HG03108 (cell line): Measurements from ENCODE around the gene CRCP.
"Not testable (repeated sequence)": the region's sequence is repeated elsewhere in the genome, so short reads cannot be mapped to it uniquely, and the experiment has no call there.

Source experiments
- ATAC-seq: cut with Tn5 transposase; IDR thresholded peaks from one replicate; pipeline ENCODE4 v1.9.1; 2021; ENCODE audit warnings: moderate library complexity; ENCODE audit not compliant: unreplicated experiment

CRCP gene

DNA sequence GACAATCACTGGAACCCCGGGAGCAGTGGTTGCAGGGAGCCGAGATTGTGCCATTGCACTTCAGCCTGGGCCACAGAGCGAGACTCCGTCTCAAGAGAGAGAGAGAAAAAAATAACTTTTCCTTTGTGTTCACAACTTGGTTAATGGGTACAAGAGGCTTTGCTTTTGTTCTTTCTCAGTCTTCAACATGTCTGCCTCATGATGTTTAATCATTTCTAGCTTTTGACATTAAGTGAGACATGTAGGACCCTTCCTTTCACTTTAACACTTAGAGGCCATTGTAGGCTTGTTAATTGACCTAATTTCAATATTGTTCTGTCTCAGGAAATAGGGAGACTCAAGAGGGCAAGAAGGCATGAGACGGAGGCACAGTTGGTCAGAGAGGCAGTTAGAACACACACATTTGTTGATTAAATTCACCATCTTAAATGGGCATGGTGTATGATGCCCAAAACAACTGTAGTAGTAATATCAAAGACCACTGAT, 9.3 kb upstream of the CRCP start:
- no peak for ATAC-seq

DNA sequence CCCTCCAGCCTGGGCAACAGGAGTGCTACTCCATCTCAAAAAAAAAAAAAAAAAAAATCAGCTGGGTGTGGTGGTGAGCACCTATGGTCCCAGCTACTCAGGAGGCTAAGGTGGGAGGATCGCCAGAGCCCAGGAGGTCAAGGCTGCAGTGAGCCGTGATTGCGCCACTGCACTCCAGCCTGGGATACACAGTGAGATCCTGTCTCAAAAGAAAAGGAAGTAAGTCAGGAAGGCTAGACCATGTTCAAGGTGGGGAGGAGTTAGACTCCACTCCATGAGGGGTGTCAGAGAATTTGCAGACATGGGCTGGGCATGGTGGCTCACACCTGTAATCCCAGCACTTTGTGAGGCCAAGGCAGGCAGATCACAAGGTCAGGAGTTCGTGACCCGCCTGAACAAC, 6.2 kb upstream of the CRCP start:
- not testable (repeated sequence) for ATAC-seq

DNA sequence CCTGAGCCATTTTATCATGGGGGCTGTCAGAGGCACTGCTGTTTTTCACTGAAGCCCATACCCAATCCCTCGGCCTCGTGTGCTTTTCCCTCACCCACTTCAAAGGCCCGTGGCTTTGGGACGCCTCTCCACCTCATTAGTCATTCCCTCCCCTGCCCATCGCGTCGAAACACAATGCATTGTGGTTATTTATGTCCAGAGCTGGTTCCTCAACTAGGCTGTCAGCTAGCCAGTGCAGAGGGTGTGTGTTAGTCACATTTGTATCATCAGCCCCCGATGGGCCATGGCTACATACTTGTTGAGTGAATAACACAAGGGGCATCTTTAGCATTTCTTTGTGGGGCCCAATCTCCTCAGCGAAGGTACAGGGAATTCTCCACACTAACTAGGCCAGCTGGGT, 3.8 kb upstream of the CRCP start:
- no peak for ATAC-seq

DNA sequence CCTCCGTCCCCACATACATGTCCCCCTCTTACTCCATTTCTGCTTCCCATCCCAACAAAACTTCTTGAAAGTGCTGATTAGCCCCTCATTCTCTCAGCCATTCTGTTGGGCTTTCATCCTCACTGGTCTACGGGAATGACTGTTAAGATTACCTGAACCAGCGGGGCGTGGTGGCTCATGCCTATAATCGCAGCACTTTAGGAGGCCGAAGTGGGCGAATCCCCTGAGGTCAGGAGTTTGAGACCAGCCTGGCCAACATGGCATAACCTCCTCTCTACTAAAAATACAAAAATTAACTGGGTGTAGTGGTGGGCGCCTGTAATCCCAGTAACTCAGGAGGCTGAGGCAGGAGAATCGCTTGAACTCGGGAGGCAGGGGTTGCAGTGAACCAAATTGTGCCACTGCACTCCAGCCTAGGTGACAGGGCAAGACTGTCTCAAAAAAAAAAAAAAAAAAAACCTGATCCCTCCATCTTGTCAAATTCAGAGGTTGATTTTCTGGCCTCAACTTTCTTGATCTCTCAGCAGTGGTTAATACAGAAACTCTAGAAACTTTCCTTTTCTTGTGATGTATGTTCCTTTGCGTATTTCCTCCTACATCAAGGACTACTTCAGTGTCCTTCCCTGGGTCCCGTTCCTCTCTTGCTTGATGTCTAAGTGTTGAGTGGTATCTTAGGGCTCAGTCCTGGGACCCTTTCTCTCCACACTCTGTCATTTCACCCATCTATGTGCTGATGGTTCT, 2.2 kb downstream of the CRCP start:
- not testable (repeated sequence) for ATAC-seq

DNA sequence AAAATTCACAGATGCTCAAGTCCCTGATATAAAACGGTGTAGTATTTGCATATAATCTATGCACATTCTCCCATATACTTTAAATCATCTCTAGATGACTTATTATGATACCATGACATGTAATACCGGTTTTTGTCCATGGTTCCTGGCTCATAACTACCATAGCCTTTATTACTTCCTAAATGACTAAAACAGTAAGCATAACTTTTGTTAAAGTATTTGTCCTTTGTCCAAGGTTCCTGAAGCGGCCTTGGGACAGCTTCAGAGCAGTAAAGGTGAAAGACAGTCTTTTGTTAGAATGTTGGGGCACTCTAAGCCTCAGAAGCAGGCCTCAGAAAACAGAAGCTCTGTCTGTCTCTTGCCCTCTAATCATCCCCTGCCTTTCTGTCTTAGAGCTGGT, 4.0 kb downstream of the CRCP start:
- no peak for ATAC-seq

DNA sequence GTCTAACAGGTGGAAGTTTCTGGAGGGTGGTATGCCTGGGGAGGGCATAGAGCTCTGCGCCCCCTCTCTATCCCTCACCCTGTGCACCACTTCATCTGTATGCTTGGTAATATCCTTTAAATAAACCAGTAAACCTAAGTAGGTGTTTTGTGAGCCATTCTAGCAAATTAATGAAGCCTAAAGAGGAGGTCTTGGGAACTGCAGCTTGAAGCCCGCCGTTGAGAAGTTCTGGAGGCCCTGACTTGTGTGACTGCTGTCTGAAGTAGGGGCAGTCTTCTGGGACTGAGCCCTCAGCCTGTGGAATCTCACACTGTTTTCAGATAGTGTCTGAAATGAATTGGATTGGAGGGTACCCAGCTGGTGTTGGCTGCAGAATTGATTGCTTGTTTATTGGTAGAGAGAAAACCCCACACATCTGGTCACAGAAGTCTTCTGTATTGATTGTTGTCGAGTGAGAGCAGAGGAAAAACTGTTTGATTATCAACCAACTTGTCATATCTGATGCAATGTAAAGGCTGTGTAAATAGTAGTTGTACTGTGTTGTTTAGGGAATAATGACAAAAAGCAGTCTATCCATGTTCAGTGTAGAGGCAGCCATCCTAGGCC, 4.7 kb downstream of the CRCP start:
- no peak for ATAC-seq

DNA sequence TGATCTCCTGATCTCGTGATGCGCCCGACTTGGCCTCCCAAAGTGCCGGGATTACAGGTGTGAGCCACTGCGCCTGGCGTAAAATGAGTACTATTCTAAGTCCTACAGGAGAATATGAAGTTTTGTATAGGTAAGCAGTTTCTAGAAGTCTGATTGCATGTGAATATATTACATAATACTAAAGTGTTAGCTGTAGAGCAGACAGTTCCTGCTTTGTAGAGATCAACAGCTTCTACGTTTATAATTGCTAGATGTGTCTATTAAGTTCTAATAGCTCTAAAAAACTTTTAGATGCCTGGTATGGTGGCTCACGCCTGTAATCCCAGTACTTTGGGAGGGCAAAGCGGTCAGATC, 8.5 kb downstream of the CRCP start:
- ATAC-seq = no peak

DNA sequence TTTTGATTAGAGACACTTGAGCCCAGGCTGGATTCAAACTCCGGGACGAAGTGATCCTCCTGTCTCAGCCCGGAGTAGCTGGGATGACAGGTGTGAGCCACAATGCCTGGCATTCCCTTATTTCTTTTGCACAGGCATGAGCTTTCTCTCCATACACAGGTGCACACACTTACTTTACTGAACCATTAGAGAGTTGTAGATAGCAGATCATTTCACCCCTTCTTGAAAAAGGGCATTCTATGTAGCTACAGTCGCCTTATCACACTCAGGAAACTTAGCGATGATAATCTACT, 9.9 kb downstream of the CRCP start:
- not testable (repeated sequence) for ATAC-seq

DNA sequence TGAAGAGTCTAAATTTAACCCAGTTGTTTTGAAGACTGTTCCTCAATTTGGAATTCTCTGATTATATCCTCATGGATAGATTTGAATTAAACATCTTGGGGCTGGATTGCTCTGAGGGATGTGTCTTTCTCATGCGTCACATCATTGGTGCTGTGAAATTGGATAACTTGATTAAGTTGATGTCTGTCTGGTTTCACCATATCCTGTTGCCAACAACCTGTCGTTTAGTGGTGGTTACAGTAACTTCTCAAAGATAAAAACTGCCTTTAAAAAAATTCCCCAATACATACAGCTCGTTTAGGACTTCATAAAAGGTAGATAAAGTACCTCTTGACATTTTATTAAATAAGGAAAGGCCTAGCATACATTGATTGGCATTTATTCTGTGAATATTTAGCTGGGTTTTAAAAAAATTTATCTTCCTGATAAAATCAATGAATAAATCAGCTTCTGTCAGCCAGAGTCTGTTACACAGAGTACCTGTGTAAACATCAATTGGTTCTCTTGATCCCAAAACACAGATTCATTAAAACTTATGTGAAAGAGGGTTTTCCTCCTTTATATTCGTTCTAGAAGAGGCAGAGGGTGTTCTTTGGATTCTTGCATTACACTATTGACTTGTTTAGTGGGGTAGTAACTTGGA, 10.5 kb downstream of the CRCP start:
- no peak for ATAC-seq

DNA sequence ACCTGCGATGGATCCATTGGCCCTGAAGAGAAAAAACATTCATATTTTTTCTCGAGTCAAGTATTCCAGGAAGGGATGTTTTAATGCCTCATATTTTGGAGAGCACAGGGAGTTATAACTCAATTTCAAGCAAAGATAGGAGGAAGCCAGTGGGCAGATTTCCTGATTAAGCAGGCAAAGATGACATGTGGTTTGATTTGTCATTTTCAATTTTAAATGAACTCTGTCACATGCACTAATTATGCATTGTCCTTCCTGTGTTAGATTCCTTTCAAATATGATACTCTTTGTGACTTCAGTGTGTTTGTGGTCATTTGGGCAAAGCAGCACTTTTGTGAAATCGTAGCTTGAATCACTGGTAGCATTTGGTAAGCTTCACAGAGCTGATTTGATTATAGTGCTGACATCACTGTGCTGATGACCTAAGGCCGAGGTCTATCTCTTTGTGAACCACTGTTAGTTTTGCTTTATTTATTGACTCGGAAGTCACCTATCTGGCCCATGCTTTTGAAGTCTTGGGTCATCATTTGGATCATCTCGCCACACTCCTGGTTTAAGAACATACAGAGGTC, 11.2 kb downstream of the CRCP start:
- not testable (repeated sequence) for ATAC-seq

DNA sequence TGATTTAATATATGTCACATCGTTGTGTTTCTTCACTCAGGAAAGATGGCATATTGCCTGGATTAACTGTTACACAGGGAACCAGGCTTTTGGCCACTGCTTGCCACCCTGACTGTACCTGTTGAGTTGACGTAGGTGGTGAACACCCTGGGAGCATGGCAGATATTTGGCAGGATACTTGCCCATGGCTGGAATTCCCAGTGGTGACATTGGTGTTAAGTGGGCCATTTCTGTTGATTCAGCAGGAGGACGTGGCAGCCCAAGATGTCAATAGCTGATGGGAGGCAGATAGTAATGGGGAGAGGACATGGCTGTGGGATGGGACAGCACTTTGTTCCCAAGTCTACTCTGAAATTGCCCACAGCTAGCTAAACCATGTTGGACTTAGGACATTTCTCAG, 12.5 kb downstream of the CRCP start:
- ATAC-seq = not testable (repeated sequence)

DNA sequence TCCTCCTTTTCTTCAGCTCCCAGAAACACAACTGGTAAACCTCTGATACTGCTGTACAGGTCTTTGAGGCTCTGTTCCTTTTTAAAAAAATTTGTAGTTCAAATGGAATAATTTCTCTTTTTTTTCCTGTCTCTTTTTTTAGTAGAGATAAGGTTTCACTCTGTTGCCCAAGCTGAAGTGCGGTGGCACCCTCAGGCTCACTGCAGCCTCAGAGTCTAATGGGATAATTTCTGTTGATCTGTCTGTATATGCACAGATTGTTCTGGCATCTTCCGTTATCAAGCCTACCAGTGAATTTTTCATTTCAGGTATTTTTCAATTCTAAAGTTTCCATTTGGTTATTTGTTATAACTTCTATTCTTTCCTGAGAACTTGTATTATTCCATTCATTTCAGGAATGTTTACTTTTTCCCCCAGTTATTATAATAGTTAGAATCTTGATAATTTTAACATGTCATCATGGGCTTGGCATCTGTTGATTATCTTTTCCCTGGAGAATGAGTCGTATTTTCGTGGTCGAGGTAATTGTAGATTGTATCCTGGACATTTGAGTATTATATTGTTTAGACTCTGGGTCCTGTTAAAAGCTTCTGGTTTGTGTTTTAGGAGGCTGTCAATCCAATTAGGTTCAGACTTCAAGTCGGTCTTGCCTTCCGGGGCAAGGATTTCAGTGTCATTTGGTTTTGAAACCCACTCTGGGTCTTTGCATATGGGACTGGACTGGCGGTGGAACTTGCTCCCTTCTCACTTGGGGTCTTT, 24.5 kb downstream of the CRCP start:
- no peak for ATAC-seq

DNA sequence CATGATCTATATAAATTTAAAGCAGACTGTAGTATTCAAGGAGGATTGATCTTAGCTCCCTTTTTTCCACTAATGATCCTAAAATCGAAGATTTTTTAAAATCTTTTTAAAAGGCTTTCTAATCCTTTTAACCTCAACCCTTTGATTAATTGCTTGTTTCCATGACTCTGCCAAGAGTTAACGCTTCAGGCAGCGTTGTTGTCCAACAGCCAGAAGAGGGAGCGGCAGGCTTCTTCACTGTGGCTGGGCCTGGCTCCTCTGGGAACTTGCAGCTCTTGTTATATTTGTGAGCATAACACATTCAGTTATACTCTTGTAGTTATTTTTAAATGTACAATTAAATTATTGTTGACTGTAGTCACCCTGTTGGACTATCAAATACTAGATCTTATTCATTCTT, 26.3 kb downstream of the CRCP start:
- ATAC-seq = no peak

DNA sequence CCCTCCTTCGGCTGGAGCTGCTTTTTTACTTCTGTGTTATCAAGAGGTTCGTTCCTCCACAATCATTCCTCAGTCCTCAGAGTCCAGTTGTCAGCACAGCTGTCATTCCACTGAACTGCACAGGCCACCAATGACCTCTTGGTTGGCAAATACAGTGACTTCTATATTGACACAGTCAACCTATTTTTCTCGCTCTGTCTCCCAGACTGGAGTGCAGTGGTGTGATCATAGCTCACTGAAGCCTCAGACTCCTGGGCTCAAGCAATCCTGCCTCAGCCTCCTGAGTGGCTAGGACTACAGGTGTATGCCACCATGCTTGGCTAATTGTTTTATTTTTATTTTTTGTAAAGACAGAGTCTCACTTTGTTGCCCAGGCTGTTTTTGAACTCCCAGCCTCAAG, 27.7 kb downstream of the CRCP start:
- ATAC-seq = no peak

DNA sequence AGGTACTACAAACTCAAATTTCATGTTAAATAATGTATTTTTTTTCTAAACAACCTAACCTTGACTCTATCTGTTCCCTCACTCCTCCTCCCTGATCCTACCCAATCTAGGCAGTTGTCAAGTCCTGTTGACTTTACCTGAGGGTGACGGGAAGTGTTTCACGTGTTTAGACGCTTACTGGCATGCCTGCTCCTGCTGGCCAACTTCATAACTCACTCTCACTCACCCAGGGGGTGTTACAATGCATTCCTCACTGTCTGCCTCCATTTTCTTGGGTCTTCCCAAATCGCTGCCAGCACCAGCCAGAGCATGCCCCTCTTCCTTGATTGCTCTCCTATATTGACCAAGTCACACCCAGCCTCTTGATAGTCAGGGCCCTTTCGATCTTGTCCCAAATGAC, 28.3 kb downstream of the CRCP start:
- ATAC-seq = no peak

DNA sequence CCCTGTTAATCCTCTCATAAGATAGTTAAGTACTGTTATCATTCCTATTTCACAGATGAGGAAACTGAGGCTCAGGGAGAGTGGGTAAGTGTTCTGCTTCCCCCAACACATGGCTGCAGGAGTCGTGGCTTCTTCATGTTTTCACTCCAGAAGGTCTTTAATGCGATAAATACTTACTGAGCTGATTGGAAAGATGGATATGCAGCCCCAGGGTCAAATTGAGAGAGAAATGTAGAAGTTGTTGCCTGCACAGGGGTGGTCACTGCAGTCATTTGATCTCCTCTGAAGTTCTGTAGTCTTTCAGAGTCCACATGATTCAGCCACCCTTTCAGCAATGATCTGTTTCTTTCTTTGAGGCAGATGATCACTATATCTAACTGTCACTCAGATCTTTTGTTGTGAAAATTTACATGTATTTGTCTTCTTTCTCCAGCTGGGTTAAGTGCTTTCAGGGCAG, 29.3 kb downstream of the CRCP start:
- ATAC-seq = no peak

DNA sequence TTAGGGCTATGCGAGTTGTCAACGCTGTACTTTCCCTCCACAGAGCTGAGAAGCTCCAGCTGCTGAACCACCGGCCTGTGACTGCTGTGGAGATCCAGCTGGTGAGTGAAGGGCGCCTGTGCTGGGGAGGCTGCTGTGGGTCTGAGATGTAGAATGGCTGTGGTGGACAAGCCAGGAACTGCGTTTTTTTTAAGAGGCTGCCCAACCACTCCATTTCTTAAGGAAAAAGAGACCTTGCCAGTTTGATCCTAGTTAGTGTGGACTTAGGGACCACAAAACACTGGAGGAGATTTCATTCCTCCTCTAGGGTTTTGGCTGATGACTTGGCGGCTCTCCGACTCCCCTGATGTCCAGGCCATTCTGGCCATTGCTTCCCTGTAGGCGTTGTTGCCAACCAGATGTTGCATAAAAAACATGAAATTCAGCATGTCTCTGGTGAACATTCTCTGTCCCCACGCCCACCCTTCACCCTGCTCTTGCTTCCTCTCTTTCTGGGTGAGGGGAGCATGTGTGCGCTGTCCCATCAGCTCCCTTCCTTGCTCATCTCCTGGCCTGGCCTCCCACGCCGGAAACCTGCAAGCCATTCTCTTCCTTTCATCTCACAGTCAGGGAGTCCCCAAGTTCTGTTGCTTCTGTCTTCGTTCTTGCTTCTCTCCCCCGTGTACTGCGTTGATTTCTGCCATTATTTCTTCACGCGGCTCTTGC, 30.9 kb downstream of the CRCP start:
- ATAC-seq = no peak

DNA sequence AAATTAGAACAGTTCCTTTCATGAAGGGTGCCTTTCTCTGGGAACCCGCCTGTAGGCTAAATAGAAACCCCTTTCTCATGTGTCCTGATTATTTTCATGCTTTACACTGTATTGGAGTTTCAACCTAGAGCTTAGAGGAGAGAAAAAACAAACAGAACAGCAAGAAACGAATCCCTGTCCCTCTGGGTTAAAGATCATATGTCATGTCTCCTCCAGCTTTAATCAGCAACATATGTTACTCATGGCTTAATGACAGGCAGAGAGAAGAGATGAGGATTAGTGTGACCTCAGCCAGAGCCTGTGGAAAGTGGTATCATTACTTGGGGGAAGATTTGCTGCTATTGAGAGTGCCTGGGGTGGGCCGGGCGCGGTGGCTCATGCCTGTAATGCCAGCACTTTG, 32.1 kb downstream of the CRCP start:
- ATAC-seq = no peak

DNA sequence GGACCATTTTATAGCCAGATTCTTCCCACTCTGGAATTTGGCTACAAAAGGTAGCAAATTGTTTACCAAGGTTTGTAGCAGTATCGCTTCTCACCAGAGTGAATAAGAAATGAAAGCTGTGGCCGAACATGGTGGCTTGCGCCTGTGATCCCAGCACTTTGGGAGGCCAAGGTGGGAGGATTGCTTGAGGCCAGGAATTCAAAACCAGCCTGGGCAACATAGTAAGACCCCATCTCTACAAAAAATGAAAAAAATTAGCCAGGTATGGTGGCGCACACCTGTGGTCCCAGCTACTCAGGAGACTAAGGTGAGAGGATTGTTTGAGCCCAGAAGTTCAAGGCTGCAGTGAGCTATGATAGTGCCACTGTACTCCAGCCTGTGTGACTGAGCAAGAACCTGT, 33.0 kb downstream of the CRCP start:
- not testable (repeated sequence) for ATAC-seq

DNA sequence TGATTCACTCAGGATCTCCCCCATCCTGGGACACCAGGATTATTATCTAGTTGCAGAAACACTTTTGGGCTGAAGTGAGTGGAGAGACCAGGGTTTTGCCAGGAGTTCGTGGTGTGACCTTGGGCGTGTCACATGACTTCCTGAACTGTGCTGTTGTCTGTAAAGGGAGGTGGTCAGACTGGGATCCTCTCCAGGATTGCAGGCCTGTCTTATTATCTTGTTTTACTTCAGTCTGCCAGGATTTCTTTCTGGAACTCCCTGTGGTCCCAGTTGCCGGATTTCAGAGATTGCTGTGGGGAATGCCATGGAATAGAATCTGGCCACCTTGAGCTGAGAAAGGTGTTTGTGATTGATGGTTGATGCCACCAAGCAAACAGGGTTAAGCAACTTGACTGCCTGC, 35.8 kb downstream of the CRCP start:
- ATAC-seq = no peak
